Measurements from ENCODE around the gene MYO1F.

MYO1F gene

DNA sequence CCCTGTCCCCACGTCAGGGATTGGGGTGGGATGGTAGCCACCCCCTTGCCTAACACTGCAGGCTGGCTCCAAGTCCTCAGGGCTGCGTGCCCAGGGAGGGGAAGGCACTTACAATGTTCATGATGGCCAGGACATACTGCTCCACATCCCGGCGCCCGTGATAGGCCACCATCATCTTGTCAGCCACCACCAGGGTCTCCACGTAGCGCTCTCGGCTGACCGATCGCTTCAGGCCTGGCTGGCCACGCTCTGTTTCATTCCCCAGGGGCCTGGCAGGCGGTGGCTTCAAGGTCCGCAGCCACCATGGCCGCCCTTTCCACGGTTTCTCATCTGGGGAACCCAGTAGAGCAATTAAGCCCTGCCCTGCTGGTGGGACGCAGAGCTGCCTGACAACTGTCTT, 23.6 kb upstream of the MYO1F start:
- no peak overlapping the region for H3K27ac ChIP-seq
- no peaks in the 10 kb centered on the region for H3K36me3 ChIP-seq (ENCODE audit: control insufficient read depth, insufficient read depth, low read length)
- no peaks in the 10 kb centered on the region for H3K79me2 ChIP-seq
- H3K4me2 ChIP-seq (ENCODE audit: low read length): no peak overlapping the region
- no peak overlapping the region for H3K9ac ChIP-seq
- no peaks in the 10 kb centered on the region for H3K4me1 ChIP-seq
- H3K9me3 ChIP-seq (ENCODE audit: control insufficient read depth, low read length): no peaks in the 10 kb centered on the region
- TF ChIP-seq, protein P1, sequence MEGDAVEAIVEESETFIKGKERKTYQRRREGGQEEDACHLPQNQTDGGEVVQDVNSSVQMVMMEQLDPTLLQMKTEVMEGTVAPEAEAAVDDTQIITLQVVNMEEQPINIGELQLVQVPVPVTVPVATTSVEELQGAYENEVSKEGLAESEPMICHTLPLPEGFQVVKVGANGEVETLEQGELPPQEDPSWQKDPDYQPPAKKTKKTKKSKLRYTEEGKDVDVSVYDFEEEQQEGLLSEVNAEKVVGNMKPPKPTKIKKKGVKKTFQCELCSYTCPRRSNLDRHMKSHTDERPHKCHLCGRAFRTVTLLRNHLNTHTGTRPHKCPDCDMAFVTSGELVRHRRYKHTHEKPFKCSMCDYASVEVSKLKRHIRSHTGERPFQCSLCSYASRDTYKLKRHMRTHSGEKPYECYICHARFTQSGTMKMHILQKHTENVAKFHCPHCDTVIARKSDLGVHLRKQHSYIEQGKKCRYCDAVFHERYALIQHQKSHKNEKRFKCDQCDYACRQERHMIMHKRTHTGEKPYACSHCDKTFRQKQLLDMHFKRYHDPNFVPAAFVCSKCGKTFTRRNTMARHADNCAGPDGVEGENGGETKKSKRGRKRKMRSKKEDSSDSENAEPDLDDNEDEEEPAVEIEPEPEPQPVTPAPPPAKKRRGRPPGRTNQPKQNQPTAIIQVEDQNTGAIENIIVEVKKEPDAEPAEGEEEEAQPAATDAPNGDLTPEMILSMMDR (IDR thresholded peaks at IDR 0.05): no peak
- H3K27me3 ChIP-seq (ENCODE audit: control insufficient read depth, insufficient read depth, low read length): no peaks in the 10 kb centered on the region
- H2AFZ ChIP-seq: no peak overlapping the region
- H3K4me3 ChIP-seq (ENCODE audit: low read depth, low read length): no peak overlapping the region

DNA sequence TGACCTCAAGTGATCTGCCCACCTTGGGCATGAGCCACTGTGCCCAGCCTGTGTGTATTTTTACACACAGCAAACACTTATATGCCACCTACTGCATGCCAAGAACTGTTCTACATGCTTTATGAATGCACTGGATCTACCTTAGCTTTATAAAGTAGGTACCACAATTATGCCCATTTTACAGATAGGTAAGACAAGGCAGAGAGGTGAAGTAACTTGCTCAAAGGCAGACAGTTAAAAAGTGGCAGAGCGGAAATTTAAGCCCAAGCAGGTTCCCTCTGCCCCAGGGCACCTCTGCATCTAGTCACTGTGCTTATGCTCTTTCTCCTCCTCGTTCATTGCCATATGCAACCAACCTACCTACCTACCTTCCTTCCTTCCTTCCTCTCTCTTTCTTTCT, 22.8 kb upstream of the MYO1F start:
- H3K4me2 ChIP-seq (ENCODE audit: low read length): no peak overlapping the region
- H3K9ac ChIP-seq: no peak overlapping the region
- no peaks in the 10 kb centered on the region for H3K27me3 ChIP-seq (ENCODE audit: control insufficient read depth, insufficient read depth, low read length)
- TF ChIP-seq, protein P1 (IDR thresholded peaks at IDR 0.05): no peak
- no peaks in the 10 kb centered on the region for H3K79me2 ChIP-seq
- no peak overlapping the region for H3K4me3 ChIP-seq (ENCODE audit: low read depth, low read length)
- H3K9me3 ChIP-seq (ENCODE audit: control insufficient read depth, low read length): no peaks in the 10 kb centered on the region
- no peak overlapping the region for H3K27ac ChIP-seq
- no peaks in the 10 kb centered on the region for H3K4me1 ChIP-seq
- no peak overlapping the region for H2AFZ ChIP-seq
- no peaks in the 10 kb centered on the region for H3K36me3 ChIP-seq (ENCODE audit: control insufficient read depth, insufficient read depth, low read length)

DNA sequence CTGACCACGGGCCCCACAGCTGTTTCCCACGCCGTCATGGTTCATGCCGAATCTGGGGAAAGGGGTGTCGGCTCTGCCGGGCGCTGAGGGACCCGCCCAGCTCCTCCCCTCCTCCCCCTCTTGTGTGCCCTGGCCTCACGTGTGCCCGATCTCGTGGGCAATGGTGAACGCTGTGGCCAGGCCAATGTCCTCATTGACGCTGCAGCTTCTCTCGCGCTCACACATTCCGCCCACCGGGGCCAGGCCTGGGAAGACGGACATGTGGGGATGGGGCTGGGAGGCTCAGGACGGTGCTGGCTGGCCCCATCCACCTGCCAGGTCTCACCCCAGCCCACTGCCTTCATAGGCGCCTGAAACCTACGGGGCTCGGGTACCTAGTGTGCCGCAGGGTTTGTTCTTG, 18.9 kb upstream of the MYO1F start:
- H3K4me2 ChIP-seq (ENCODE audit: low read length): no peak overlapping the region
- H3K9me3 ChIP-seq (ENCODE audit: control insufficient read depth, low read length): no peaks in the 10 kb centered on the region
- H3K9ac ChIP-seq: no peak overlapping the region
- no peaks in the 10 kb centered on the region for H3K79me2 ChIP-seq
- no peak overlapping the region for H3K4me3 ChIP-seq (ENCODE audit: low read depth, low read length)
- TF ChIP-seq, protein P1 (IDR thresholded peaks at IDR 0.05): no peak
- no peak overlapping the region for H2AFZ ChIP-seq
- H3K36me3 ChIP-seq (ENCODE audit: control insufficient read depth, insufficient read depth, low read length): no peaks in the 10 kb centered on the region
- no peaks in the 10 kb centered on the region for H3K27me3 ChIP-seq (ENCODE audit: control insufficient read depth, insufficient read depth, low read length)
- peaks cover 8% of the 10 kb centered on the region for H3K4me1 ChIP-seq
- no peak overlapping the region for H3K27ac ChIP-seq

DNA sequence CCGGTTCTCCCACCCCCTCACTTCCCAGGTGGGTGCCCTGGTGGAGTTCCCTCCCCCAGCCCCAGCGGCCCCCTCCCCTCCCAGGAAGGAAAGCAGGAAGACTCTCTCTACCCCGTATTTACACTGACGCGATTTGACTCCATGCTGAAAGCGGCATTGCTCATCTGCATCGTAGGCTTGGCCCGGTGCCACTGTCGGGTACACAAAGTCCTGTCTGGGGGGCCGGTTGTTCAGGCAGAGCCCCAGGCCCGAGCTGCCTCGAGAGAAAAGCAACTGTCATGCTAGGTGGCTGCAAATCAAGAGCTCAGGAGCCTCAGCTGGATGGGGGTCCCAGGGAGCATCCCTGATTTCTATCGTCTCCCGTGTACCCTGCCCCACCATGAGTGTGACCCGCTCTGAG, 18.4 kb upstream of the MYO1F start:
- H3K27ac ChIP-seq: no peak overlapping the region
- TF ChIP-seq, protein P1 (IDR thresholded peaks at IDR 0.05): no peak

DNA sequence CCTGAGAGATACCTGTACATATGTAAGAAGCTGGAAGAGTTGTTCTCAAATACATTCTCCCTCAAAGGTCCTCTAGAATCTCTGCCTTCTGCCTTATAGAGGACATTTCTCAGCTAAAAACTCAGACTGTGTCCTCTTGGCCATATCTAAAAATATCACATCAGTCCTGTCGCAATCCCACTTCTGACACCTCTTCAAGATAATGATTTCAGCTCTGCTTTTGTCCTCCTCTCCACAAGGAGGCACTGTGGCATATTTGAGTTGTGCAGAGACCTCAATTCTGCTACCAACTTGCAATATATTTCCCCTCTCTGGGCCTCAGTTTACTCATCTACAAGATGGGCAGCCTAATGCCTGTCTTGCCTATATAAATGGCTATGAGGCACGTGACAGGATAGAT, 16.7 kb upstream of the MYO1F start:
- Histone ChIP-seq H3K79me2 (no peaks in the 10 kb centered on the region), H2AFZ (no peak overlapping the region), H3K27me3 (ENCODE audit: control insufficient read depth, insufficient read depth, low read length) (no peaks in the 10 kb centered on the region), H3K4me3 (ENCODE audit: low read depth, low read length) (no peak overlapping the region), H3K36me3 (ENCODE audit: control insufficient read depth, insufficient read depth, low read length) (no peaks in the 10 kb centered on the region), H3K27ac (no peak overlapping the region), H3K4me2 (ENCODE audit: low read length) (no peak overlapping the region), H3K9ac (no peak overlapping the region), H3K9me3 (ENCODE audit: control insufficient read depth, low read length) (no peaks in the 10 kb centered on the region), H3K4me1 (peaks cover 8% of the 10 kb centered on the region)
- TF ChIP-seq, protein P1 (IDR thresholded peaks at IDR 0.05): no peak

More for the DNA sequence above, 18.4 kb upstream of the MYO1F start:
- Histone ChIP-seq H3K79me2 (no peaks in the 10 kb centered on the region), H3K9me3 (ENCODE audit: control insufficient read depth, low read length) (no peaks in the 10 kb centered on the region), H3K4me1 (peaks cover 8% of the 10 kb centered on the region), H3K9ac (no peak overlapping the region), H3K4me3 (ENCODE audit: low read depth, low read length) (no peak overlapping the region), H2AFZ (no peak overlapping the region), H3K4me2 (ENCODE audit: low read length) (no peak overlapping the region), H3K36me3 (ENCODE audit: control insufficient read depth, insufficient read depth, low read length) (no peaks in the 10 kb centered on the region), H3K27me3 (ENCODE audit: control insufficient read depth, insufficient read depth, low read length) (no peaks in the 10 kb centered on the region)

Data from parathyroid adenoma (tissue), 2 donors.